HEK293 (cell line): ENCODE results near the gene NUCKS1.

ENCODE experiments used
- RBAK ChIP-seq: fragments of 450-650 bp; formaldehyde crosslinking; IDR thresholded peaks from 2 replicates; pipeline ENCODE4 v1.5.1; 2016; ENCODE audit warnings: missing biosample characterization, missing genetic modification characterization
- SCRT2 ChIP-seq: fragments of 450-650 bp; formaldehyde crosslinking; IDR thresholded peaks from 2 replicates; pipeline ENCODE4 v1.5.1; 2016; ENCODE audit warnings: missing biosample characterization, missing genetic modification characterization
- SP3 ChIP-seq: fragments of 450-650 bp; formaldehyde crosslinking; IDR thresholded peaks from 2 replicates; pipeline ENCODE4 v1.5.1; 2016; ENCODE audit warnings: missing biosample characterization, missing genetic modification characterization
- ZBTB26 ChIP-seq: fragments of 450-650 bp; formaldehyde crosslinking; optimal IDR thresholded peaks from 2 replicates; pipeline ENCODE3; 2016; ENCODE audit warnings: missing biosample characterization, mild to moderate bottlenecking, missing genetic modification characterization
- ZBTB44 ChIP-seq: fragments of 450-650 bp; IDR thresholded peaks from 2 replicates; pipeline ENCODE4 v1.5.1; 2018; ENCODE audit warnings: missing biosample characterization, mild to moderate bottlenecking, missing genetic modification characterization
- ZBTB49 ChIP-seq: fragments of 450-650 bp; formaldehyde crosslinking; IDR thresholded peaks from 2 replicates; pipeline ENCODE4 v1.5.1; 2016; ENCODE audit warnings: missing biosample characterization, missing genetic modification characterization, low read depth
- ZFHX2 ChIP-seq: fragments of 450-650 bp; formaldehyde crosslinking; conservative IDR thresholded peaks from 2 replicates; pipeline ENCODE4 v1.5.1; 2016; ENCODE audit warnings: missing biosample characterization, missing genetic modification characterization
- ZNF148 ChIP-seq: fragments of 450-650 bp; formaldehyde crosslinking; IDR thresholded peaks from 2 replicates; pipeline ENCODE4 v1.5.0; 2017; ENCODE audit warnings: missing biosample characterization, missing genetic modification characterization, borderline replicate concordance
- ZNF18 ChIP-seq: fragments of 450-650 bp; formaldehyde crosslinking; IDR thresholded peaks from 2 replicates; pipeline ENCODE4 v1.5.1; 2016; ENCODE audit warnings: missing biosample characterization, missing genetic modification characterization
- ZNF184 ChIP-seq: fragments of 450-650 bp; IDR thresholded peaks from 2 replicates; pipeline ENCODE4 v1.5.1; 2018; ENCODE audit warnings: missing biosample characterization, mild to moderate bottlenecking, missing genetic modification characterization
- ZNF211 ChIP-seq: fragments of 450-650 bp; formaldehyde crosslinking; IDR thresholded peaks from 2 replicates; pipeline ENCODE4 v1.5.1; 2016; ENCODE audit warnings: low read depth, missing biosample characterization, missing genetic modification characterization
- ZNF239 ChIP-seq: fragments of 450-650 bp; formaldehyde crosslinking; IDR thresholded peaks from 2 replicates; pipeline ENCODE4 v1.5.1; 2016; ENCODE audit warnings: missing biosample characterization, missing genetic modification characterization
- ZNF26 ChIP-seq: fragments of 450-650 bp; formaldehyde crosslinking; IDR thresholded peaks from 2 replicates; pipeline ENCODE4 v1.5.1; 2016; ENCODE audit warnings: missing biosample characterization, missing genetic modification characterization
- ZNF324 ChIP-seq: fragments of 450-650 bp; formaldehyde crosslinking; IDR thresholded peaks from 2 replicates; pipeline ENCODE4 v1.5.1; 2016; ENCODE audit warnings: missing biosample characterization, missing genetic modification characterization
- ZNF362 ChIP-seq: fragments of 450-650 bp; formaldehyde crosslinking; IDR thresholded peaks from 2 replicates; pipeline ENCODE4 v1.5.1; 2016; ENCODE audit warnings: missing biosample characterization, missing genetic modification characterization
- ZNF391 ChIP-seq: fragments of 450-650 bp; formaldehyde crosslinking; IDR thresholded peaks from 2 replicates; pipeline ENCODE4 v1.5.1; 2016; ENCODE audit warnings: low read depth, missing biosample characterization, missing genetic modification characterization, borderline replicate concordance
- ZNF423 ChIP-seq: fragments of 450-650 bp; formaldehyde crosslinking; IDR thresholded peaks from 2 replicates; pipeline ENCODE4 v1.5.1; 2016; ENCODE audit warnings: missing biosample characterization, missing genetic modification characterization
- ZNF521 ChIP-seq: fragments of 450-650 bp; formaldehyde crosslinking; IDR thresholded peaks from 2 replicates; pipeline ENCODE4 v1.5.1; 2017; ENCODE audit warnings: missing biosample characterization, mild to moderate bottlenecking, missing genetic modification characterization
- ZNF529 ChIP-seq: fragments of 450-650 bp; formaldehyde crosslinking; IDR thresholded peaks from 2 replicates; pipeline ENCODE4 v1.5.1; 2017; ENCODE audit warnings: missing genetic modification characterization, missing biosample characterization; ENCODE audit not compliant: insufficient replicate concordance
- ZNF530 ChIP-seq: fragments of 450-650 bp; formaldehyde crosslinking; IDR thresholded peaks from 2 replicates; pipeline ENCODE4 v1.5.1; 2016; ENCODE audit warnings: low read depth, missing biosample characterization, missing genetic modification characterization
- ZNF558 ChIP-seq: fragments of 450-650 bp; formaldehyde crosslinking; IDR thresholded peaks from 2 replicates; pipeline ENCODE4 v1.5.1; 2016; ENCODE audit warnings: missing biosample characterization, missing genetic modification characterization
- ZNF571 ChIP-seq: fragments of 450-650 bp; formaldehyde crosslinking; IDR thresholded peaks from 2 replicates; pipeline ENCODE4 v1.5.0; 2017; ENCODE audit warnings: missing biosample characterization, missing genetic modification characterization
- ZNF600 ChIP-seq: fragments of 450-650 bp; formaldehyde crosslinking; IDR thresholded peaks from 2 replicates; pipeline ENCODE4 v1.5.1; 2016; ENCODE audit warnings: missing biosample characterization, missing genetic modification characterization
- ZNF830 ChIP-seq: fragments of 450-650 bp; IDR thresholded peaks from 2 replicates; pipeline ENCODE4 v1.5.0; 2018; ENCODE audit warnings: missing biosample characterization, missing genetic modification characterization, low read depth, mild to moderate bottlenecking, moderate library complexity
- ZNF837 ChIP-seq: fragments of 450-650 bp; formaldehyde crosslinking; IDR thresholded peaks from 2 replicates; pipeline ENCODE4 v1.5.1; 2016; ENCODE audit warnings: missing biosample characterization, missing genetic modification characterization
- ZSCAN23 ChIP-seq: fragments of 450-650 bp; formaldehyde crosslinking; IDR thresholded peaks from 2 replicates; pipeline ENCODE4 v1.5.1; 2016; ENCODE audit warnings: missing biosample characterization, missing genetic modification characterization

Gene NUCKS1

GRCh38 chr1:205749234-205750137 is 496 bp downstream of the NUCKS1 start (continued):
- TF ChIP-seq ZNF830 (tag by site-specific recombination) (no peak), SP3 (tag by site-specific recombination) (peak; percentile 96), ZFHX2 (tag by site-specific recombination) (peak; percentile 92), ZNF324 (tag by site-specific recombination) (peak; percentile 87), ZNF571 (tag by site-specific recombination) (no peak), ZNF18 (tag by site-specific recombination) (no peak; the same call in 1 of the 2 replicates), RBAK (tag by site-specific recombination) (no peak), ZNF837 (tag by site-specific recombination) (no peak), ZNF423 (tag by site-specific recombination) (no peak), ZNF558 (tag by site-specific recombination) (no peak), ZNF184 (tag by site-specific recombination) (peak; percentile 17; the same call in 1 of the 2 replicates), ZNF600 (tag by site-specific recombination) (no peak), ZNF362 (tag by site-specific recombination) (peak; percentile 76; the same call in 1 of the 2 replicates), ZSCAN23 (tag by site-specific recombination) (no peak), ZNF529 (no peak), ZNF239 (tag by site-specific recombination) (no peak), ZNF391 (tag by site-specific recombination) (peak; percentile 35; the same call in 1 of the 2 replicates), ZBTB44 (tag by site-specific recombination) (no peak; the same call in 1 of the 2 replicates), ZNF211 (tag by site-specific recombination) (no peak), ZNF148 (tag by site-specific recombination) (no peak), SCRT2 (no peak), ZNF26 (no peak), ZNF521 (no peak), ZNF530 (tag by site-specific recombination) (no peak), ZBTB49 (tag by site-specific recombination) (no peak), ZBTB26 (tag by site-specific recombination) (peak; percentile 78)
